Activated T-helper 17 cell treated with anti-CD3 and anti-CD28 coated beads, Interleukin-2, amount 50 U/mL, for 72 hours (primary cell): ENCODE results near the gene SCRN3. TPM values are rescaled to one million over a fixed set of nuclear protein-coding genes. Genes with fewer than 3 reads are reported as not detected.
A peak's percentile ranks its signal among the peaks of the same experiment; 100 is the strongest.
"Not testable (repeated sequence)": the region's sequence is repeated elsewhere in the genome, so short reads cannot be mapped to it uniquely, and the experiment has no call there.

Source experiments
- ATAC-seq: fragments of 150-1000 bp; cut with Tn5 transposase; replicated peaks from 2 replicates; pipeline ENCODE4 v1.10.0; 2021; ENCODE audit warnings: mild to moderate bottlenecking, moderate library complexity
- H3K27ac Mint-ChIP-seq: one replicate; pipeline ENCODE4 v1.8.0; 2022; ENCODE audit warnings: mixed read lengths
- H3K27me3 Mint-ChIP-seq: one replicate; pipeline ENCODE4 v1.8.0; 2022; ENCODE audit warnings: mixed read lengths
- H3K36me3 Mint-ChIP-seq: one replicate; pipeline ENCODE4 v1.8.0; 2022; ENCODE audit warnings: low read depth, mild to moderate bottlenecking, mixed read lengths
- H3K4me1 Mint-ChIP-seq: one replicate; pipeline ENCODE4 v1.8.0; 2022; ENCODE audit warnings: mixed read lengths
- H3K4me3 Mint-ChIP-seq: one replicate; pipeline ENCODE4 v1.8.0; 2022; ENCODE audit warnings: mild to moderate bottlenecking, mixed read lengths
- H3K9me3 Mint-ChIP-seq: one replicate; pipeline ENCODE4 v1.8.0; 2022; ENCODE audit warnings: mixed read lengths
- total RNA-seq, 2 donors: library from RNA; stranded (reverse); gene quantifications; one replicate each; pipeline ENCODE4 v1.2.3, GENCODE V29; 2022

SCRN3 gene, protein sequence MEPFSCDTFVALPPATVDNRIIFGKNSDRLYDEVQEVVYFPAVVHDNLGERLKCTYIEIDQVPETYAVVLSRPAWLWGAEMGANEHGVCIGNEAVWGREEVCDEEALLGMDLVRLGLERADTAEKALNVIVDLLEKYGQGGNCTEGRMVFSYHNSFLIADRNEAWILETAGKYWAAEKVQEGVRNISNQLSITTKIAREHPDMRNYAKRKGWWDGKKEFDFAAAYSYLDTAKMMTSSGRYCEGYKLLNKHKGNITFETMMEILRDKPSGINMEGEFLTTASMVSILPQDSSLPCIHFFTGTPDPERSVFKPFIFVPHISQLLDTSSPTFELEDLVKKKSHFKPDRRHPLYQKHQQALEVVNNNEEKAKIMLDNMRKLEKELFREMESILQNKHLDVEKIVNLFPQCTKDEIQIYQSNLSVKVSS
- total RNA-seq: 10 to 100 TPM; 12.7 to 22.0 TPM

GRCh38 chr2:174395284-174395968 lies at the start of gene SCRN3:
SCRN3 (plus strand) TSS chr2:174395730; CDS start chr2:174398284, 2,554 bp downstream.
- H3K4me3 Mint-ChIP-seq: peak within 1 kb of the TSS; percentile 98
- H3K36me3 Mint-ChIP-seq: peaks cover 39% of the 10 kb centered on the region
- H3K4me1 Mint-ChIP-seq: peaks cover 14% of the 10 kb centered on the region
- H3K27ac Mint-ChIP-seq: peak within 1 kb of the TSS; percentile 97
- H3K27me3 Mint-ChIP-seq: no peaks in the 10 kb centered on the region
- no peaks in the 10 kb centered on the region for H3K9me3 Mint-ChIP-seq
- peak; percentile 96 for ATAC-seq

DNA sequence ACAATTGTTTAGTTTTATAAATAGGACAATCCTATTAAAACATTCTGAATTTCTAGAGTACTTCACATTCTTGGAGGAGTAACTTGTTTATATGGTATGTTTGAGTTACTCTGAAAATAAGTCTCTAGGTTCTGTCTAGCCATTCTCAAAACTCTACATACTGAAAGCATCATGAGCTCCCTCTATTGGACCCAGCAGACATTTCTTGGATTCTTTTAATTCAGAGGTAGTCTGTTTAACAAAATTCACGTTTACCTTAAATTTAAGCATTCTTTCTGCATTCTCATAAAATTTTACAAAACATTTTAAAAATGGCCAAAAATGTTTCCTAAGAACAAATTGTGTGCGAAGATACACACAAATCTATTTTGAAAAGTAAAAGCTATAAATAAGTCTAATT lies 45.5 kb upstream of the SCRN3 start:
- no peak for ATAC-seq
- Mint-ChIP-seq H3K4me3 (no peak overlapping the region), H3K27ac (no peak overlapping the region), H3K36me3 (peaks cover 67% of the 10 kb centered on the region), H3K9me3 (no peaks in the 10 kb centered on the region), H3K4me1 (no peaks in the 10 kb centered on the region), H3K27me3 (peaks cover 3% of the 10 kb centered on the region)

DNA sequence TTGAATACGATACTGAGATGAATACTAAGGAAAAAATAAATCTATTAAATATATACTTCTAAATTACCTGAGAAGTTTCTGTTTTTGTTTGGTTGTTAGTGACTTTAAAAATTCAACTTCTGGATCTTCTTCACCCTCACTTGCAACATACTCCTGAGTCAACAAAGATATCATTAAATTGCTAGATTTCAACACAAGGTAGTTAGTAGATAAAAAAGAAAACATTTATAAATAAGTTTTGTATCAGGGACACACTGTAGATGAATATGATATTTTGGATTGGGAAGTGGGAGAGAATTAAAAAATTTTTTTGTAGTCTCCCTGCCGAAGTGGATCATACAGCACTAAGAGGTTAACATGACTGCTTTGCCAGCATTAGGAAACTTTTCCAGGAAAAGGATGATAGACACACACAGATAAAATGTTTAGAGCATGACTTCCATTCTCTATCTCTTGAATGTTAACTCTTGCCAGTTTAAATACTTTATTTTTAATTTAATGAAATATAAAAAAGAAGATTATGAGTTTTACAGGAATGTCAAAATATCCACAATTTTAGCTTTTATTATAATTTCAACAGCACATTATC lies 44.8 kb upstream of the SCRN3 start:
- ATAC-seq: no peak
- H3K9me3 Mint-ChIP-seq: no peaks in the 10 kb centered on the region
- no peak overlapping the region for H3K27ac Mint-ChIP-seq
- no peaks in the 10 kb centered on the region for H3K27me3 Mint-ChIP-seq
- no peak overlapping the region for H3K4me3 Mint-ChIP-seq
- H3K36me3 Mint-ChIP-seq: peaks cover 74% of the 10 kb centered on the region
- H3K4me1 Mint-ChIP-seq: no peaks in the 10 kb centered on the region

- Mint-ChIP-seq H3K4me3 (no peak overlapping the region), H3K27me3 (no peaks in the 10 kb centered on the region), H3K27ac (no peak overlapping the region), H3K36me3 (peaks cover 72% of the 10 kb centered on the region), H3K9me3 (no peaks in the 10 kb centered on the region), H3K4me1 (no peaks in the 10 kb centered on the region)
- ATAC-seq: no peak
These were observed 42.5 kb upstream of the SCRN3 start for GRCh38 chr2:174353004-174353403.

DNA sequence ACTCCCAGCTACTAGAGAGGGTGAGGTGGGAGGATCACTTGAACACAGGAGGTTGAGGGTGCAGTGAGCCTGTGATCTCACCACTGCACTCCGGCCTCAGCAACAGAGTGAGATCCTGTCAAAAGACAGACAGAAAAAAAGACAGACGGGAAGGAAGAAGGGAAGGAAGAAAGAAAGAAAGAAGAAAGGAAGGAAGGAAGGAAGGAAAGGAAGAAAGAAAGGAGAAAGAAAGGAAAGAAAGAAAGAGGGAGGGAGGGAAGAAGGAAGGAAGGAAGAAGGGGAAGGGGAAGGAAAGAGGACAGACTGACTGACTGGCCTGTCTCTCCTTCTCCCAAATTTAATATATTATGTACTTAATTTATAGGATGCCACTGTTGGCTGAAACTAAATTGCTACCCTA lies 39.2 kb upstream of the SCRN3 start:
- no peak for ATAC-seq

GRCh38 chr2:174359663-174360062 lies 35.9 kb upstream of the SCRN3 start:
- not testable (repeated sequence) for H3K9me3 Mint-ChIP-seq, H3K4me3 Mint-ChIP-seq, H3K27ac Mint-ChIP-seq, ATAC-seq, H3K27me3 Mint-ChIP-seq, H3K4me1 Mint-ChIP-seq
- peaks cover 83% of the 10 kb centered on the region for H3K36me3 Mint-ChIP-seq

More for the DNA sequence above, 39.2 kb upstream of the SCRN3 start:
- peaks cover 69% of the 10 kb centered on the region for H3K36me3 Mint-ChIP-seq
- no peak overlapping the region for H3K4me3 Mint-ChIP-seq
- no peak overlapping the region for H3K27ac Mint-ChIP-seq
- H3K4me1 Mint-ChIP-seq: no peaks in the 10 kb centered on the region
- H3K27me3 Mint-ChIP-seq: no peaks in the 10 kb centered on the region
- H3K9me3 Mint-ChIP-seq: no peaks in the 10 kb centered on the region

GRCh38 chr2:174362949-174363348 lies 32.6 kb upstream of the SCRN3 start:
- Mint-ChIP-seq H3K4me3 (no peak overlapping the region), H3K27ac (no peak overlapping the region), H3K4me1 (peaks cover 6% of the 10 kb centered on the region), H3K27me3 (no peaks in the 10 kb centered on the region), H3K9me3 (no peaks in the 10 kb centered on the region), H3K36me3 (peaks cover 91% of the 10 kb centered on the region)
- ATAC-seq: no peak

- H3K27me3 Mint-ChIP-seq, ATAC-seq, H3K27ac Mint-ChIP-seq, H3K9me3 Mint-ChIP-seq, H3K4me1 Mint-ChIP-seq, H3K4me3 Mint-ChIP-seq: not testable (repeated sequence)
- peaks cover 97% of the 10 kb centered on the region for H3K36me3 Mint-ChIP-seq
These were observed 31.9 kb upstream of the SCRN3 start for GRCh38 chr2:174363492-174364225.

DNA sequence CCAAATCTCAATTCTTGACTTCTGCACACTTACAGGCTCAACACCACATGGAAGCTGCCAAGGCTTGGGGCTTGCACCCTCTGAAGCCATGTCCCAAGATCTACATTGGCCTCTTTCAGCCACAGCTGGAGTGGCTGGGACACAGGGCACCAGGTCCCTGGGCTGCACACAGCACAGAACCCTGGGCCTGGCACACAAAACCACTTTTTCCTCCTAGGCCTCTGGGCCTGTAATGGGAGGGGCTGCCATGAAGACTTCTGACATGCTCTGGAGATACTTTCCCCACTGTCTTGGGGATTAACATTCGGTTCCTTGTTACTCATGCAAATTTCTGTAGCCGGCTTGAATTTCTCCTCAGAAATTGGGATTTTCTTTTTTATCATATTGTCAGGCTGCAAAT lies 30.9 kb upstream of the SCRN3 start:
- H3K9me3 Mint-ChIP-seq: no peaks in the 10 kb centered on the region
- no peaks in the 10 kb centered on the region for H3K27me3 Mint-ChIP-seq
- no peak overlapping the region for H3K4me3 Mint-ChIP-seq
- no peak for ATAC-seq
- peaks cover 97% of the 10 kb centered on the region for H3K36me3 Mint-ChIP-seq
- H3K4me1 Mint-ChIP-seq: peaks cover 6% of the 10 kb centered on the region
- no peak overlapping the region for H3K27ac Mint-ChIP-seq

DNA sequence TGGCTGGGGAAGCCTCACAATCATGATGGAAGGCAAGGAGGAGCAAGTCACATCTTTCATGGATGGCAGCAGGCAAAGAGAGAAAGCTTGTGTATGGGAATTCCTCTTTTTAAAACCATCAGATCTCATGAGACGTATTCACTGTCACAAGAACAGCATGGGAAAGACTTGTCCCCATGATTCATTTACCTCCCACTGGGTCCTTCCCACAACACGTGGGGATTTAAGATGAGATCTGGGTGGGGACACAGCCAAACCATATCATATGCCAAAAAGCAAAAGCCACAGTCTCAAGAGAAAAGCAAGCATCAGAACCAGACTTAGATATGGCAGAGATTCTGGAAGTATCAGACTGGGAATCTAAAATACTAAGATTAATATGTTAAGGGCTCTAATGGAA lies 30.0 kb upstream of the SCRN3 start:
- Mint-ChIP-seq H3K9me3 (no peaks in the 10 kb centered on the region), H3K27me3 (no peaks in the 10 kb centered on the region), H3K36me3 (peaks cover 97% of the 10 kb centered on the region), H3K4me1 (peaks cover 6% of the 10 kb centered on the region), H3K4me3 (no peak overlapping the region), H3K27ac (no peak overlapping the region)
- no peak for ATAC-seq

GRCh38 chr2:174368691-174369090 lies 26.8 kb upstream of the SCRN3 start:
- ATAC-seq: no peak
- Mint-ChIP-seq H3K27me3 (no peaks in the 10 kb centered on the region), H3K36me3 (peaks cover 95% of the 10 kb centered on the region), H3K4me1 (peaks cover 6% of the 10 kb centered on the region), H3K9me3 (no peaks in the 10 kb centered on the region), H3K27ac (no peak overlapping the region), H3K4me3 (no peak overlapping the region)

- H3K9me3 Mint-ChIP-seq: no peaks in the 10 kb centered on the region
- no peak overlapping the region for H3K4me3 Mint-ChIP-seq
- peaks cover 98% of the 10 kb centered on the region for H3K36me3 Mint-ChIP-seq
- H3K27ac Mint-ChIP-seq: no peak overlapping the region
- no peaks in the 10 kb centered on the region for H3K27me3 Mint-ChIP-seq
- no peaks in the 10 kb centered on the region for H3K4me1 Mint-ChIP-seq
- ATAC-seq: no peak
These were observed 18.6 kb upstream of the SCRN3 start for GRCh38 chr2:174376967-174377366.

DNA sequence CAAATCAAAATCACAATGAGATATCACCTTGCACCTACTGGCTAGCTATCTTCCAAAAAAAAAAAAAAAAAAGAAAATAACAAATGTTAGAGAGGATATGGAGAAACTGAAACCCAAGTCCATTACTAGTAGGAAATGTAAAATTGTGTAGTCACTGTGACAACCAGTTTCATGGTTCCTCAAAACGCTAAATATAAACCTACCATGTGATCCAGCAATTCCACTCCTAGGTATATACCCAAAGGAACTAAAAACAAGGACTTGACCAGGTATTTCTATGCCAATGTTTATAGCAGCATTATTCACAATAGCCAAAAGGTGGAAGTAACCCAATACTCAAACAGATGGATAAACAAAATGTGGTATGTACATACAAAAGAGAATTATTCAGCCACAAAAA lies 11.7 kb upstream of the SCRN3 start:
- Mint-ChIP-seq H3K27me3 (no peaks in the 10 kb centered on the region), H3K9me3 (no peaks in the 10 kb centered on the region), H3K4me3 (no peak overlapping the region), H3K36me3 (peaks cover 94% of the 10 kb centered on the region), H3K4me1 (peaks cover 6% of the 10 kb centered on the region), H3K27ac (no peak overlapping the region)
- no peak for ATAC-seq

- H3K27me3 Mint-ChIP-seq: no peaks in the 10 kb centered on the region
- H3K4me3 Mint-ChIP-seq: no peak overlapping the region
- H3K36me3 Mint-ChIP-seq: peaks cover 93% of the 10 kb centered on the region
- ATAC-seq: no peak
- no peak overlapping the region for H3K27ac Mint-ChIP-seq
- H3K9me3 Mint-ChIP-seq: no peaks in the 10 kb centered on the region
- H3K4me1 Mint-ChIP-seq: peaks cover 14% of the 10 kb centered on the region
These were observed 10.3 kb upstream of the SCRN3 start for GRCh38 chr2:174385201-174385600.
